ENCODE data around the gene RHEX. TPM values are rescaled to one million over a fixed set of nuclear protein-coding genes. Genes with fewer than 3 reads are reported as not detected.

The RHEX gene
- total RNA-seq, 1 donor from 2014 or later, result 0.53 TPM

GRCh38 chr1:206079135-206079534 is 26.2 kb downstream of the RHEX start:
- Histone ChIP-seq H3K9me3 (no peaks in the 10 kb centered on the region), H3K4me1 (no peaks in the 10 kb centered on the region), H3K27ac (no peak overlapping the region), H3K36me3 (no peaks in the 10 kb centered on the region), H3K27me3 (no peaks in the 10 kb centered on the region), H3K4me3 (no peak overlapping the region)
- intact Hi-C loops (cut with DNase I), result no loop called here
- DNase-seq (ENCODE audit: low spot score in 2 of 2), result no peak
- no peak for TF ChIP-seq CTCF (IDR thresholded peaks at IDR 0.05)

GRCh38 chr1:206080026-206080820 is 27.2 kb downstream of the RHEX start:
- TF ChIP-seq CTCF (IDR thresholded peaks at IDR 0.05), result no peak
- intact Hi-C loops (cut with DNase I), result no loop called here
- Histone ChIP-seq H3K27ac (no peak overlapping the region), H3K4me3 (no peak overlapping the region), H3K27me3 (no peaks in the 10 kb centered on the region), H3K4me1 (no peaks in the 10 kb centered on the region), H3K36me3 (no peaks in the 10 kb centered on the region), H3K9me3 (no peaks in the 10 kb centered on the region)
- DNase-seq (ENCODE audit: low spot score in 2 of 2), result no peak

GRCh38 chr1:206081856-206082255 is 28.9 kb downstream of the RHEX start:
- intact Hi-C loops (cut with DNase I), result no loop called here
- Histone ChIP-seq H3K4me3 (no peak overlapping the region), H3K4me1 (no peaks in the 10 kb centered on the region), H3K27ac (no peak overlapping the region), H3K27me3 (no peaks in the 10 kb centered on the region), H3K9me3 (no peaks in the 10 kb centered on the region), H3K36me3 (no peaks in the 10 kb centered on the region)
- no peak for DNase-seq (ENCODE audit: low spot score in 2 of 2)
- TF ChIP-seq CTCF (IDR thresholded peaks at IDR 0.05), result no peak

DNA sequence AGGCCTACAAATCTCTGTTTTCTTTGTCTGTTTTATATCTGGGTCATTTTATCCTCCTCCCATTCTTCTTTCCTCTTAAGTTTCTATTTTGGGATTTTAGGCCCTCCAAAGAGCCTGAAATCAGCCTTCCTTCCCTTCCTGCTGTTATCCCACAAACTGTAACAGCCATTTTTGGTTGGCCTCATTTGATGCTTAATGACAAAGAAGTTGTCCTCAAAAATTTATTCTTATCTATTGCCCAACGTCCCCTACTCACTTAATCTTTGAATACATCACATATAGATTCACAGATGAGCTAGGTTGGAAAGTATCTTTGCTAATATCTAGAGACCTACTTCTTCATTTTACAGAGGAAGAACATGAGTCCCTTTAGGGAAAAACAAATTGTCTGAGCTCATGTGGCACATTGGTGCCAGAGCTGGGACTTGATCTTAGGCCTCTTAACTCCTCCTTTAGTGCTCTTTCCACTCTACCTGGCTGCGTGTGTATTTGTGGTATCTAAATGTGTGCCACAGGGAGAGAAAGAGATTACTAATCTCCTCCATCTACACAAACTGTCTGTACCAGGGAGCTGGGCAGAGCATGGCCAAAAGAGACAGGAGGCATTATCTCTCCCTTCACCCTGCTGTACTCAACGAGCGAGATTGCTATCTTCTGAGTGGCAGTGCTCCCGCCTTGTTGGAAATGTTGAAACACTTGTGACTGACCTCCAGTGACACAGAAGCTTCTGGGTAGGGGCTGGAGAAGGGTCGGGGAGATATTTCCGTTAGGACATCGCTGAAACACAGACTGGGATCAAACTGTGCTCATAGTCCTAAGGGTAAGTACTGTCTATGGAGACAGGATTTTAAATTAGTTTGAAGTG is 30.1 kb downstream of the RHEX start:
- Histone ChIP-seq H3K27ac (no peak overlapping the region), H3K36me3 (no peaks in the 10 kb centered on the region)
- no peak for DNase-seq (ENCODE audit: low spot score in 2 of 2)

DNA sequence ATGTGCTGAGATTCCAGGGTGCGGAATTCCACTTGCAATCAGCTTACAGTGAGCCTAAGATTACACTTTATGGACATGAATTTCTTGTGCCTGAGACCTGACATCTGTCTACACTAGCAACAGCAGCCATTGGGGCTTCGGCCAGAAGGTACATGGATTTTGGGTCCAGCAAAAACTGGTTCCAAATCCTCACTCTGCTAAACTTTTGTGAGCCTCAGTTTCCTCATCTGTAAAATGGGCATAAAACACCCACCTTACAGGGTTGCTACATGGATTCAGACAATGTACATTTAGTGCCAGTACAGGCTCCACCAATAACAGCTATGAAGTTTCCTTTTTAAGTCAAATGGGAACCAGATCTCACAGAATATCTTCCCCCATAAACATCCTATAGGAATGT is 30.8 kb downstream of the RHEX start:
- Histone ChIP-seq H3K36me3 (no peaks in the 10 kb centered on the region), H3K4me1 (no peaks in the 10 kb centered on the region), H3K4me3 (no peak overlapping the region), H3K27ac (no peak overlapping the region), H3K27me3 (no peaks in the 10 kb centered on the region), H3K9me3 (no peaks in the 10 kb centered on the region)
- no peak for DNase-seq (ENCODE audit: low spot score in 2 of 2)
- TF ChIP-seq CTCF (IDR thresholded peaks at IDR 0.05), result no peak
- intact Hi-C loops (cut with DNase I), result no loop called here

More for the DNA sequence above, 30.1 kb downstream of the RHEX start:
- Histone ChIP-seq H3K4me1 (no peaks in the 10 kb centered on the region), H3K4me3 (no peak overlapping the region), H3K9me3 (no peaks in the 10 kb centered on the region), H3K27me3 (no peaks in the 10 kb centered on the region)
- TF ChIP-seq CTCF (IDR thresholded peaks at IDR 0.05), result no peak
- intact Hi-C loops (cut with DNase I), result no loop called here

Measured in ascending aorta (tissue), 2 donors.